Camera-type eye (tissue), 1 donor: ENCODE results near the gene OR2Y1. TPM values are rescaled to one million over a fixed set of nuclear protein-coding genes. Genes with fewer than 3 reads are reported as not detected.

ENCODE experiments used
- total RNA-seq: library from RNA; depleted of rRNA; stranded (reverse); fragments of >200 nt; gene quantifications from one replicate; pipeline ENCODE4 v1.2.3, GENCODE V29; 2014

Gene OR2Y1
- total RNA-seq = not detected

GRCh38 chr5:180739958-180740357 is at the start of gene OR2Y1:
OR2Y1 (minus strand) TSS chr5:180740058; CDS start chr5:180740058, 0 bp downstream.

Other genes with a start within 250 kb of the OR2Y1 start
- gene CNOT6, start 245.7 kb downstream of the OR2Y1 start, total RNA-seq = 75.6 TPM
- gene SCGB3A1, start 148.6 kb downstream of the OR2Y1 start, total RNA-seq = 2.2 TPM
- gene FLT4, start 90.5 kb downstream of the OR2Y1 start, total RNA-seq = 15.1 TPM
- gene MGAT1, start 62.7 kb upstream of the OR2Y1 start, total RNA-seq = 105 TPM
- gene ZFP62, start 121.2 kb upstream of the OR2Y1 start, total RNA-seq = 65.9 TPM
- not detected for gene BTNL8, start 159.1 kb upstream of the OR2Y1 start, total RNA-seq
- gene BTNL3, start 248.8 kb upstream of the OR2Y1 start, total RNA-seq = not detected